HG03432 (cell line): ENCODE data around the gene SNX24.
"Not testable (repeated sequence)": the region's sequence is repeated elsewhere in the genome, so short reads cannot be mapped to it uniquely, and the experiment has no call there.

Experiments
- ATAC-seq: cut with Tn5 transposase; IDR thresholded peaks from one replicate; pipeline ENCODE4 v1.9.1; 2021; ENCODE audit warnings: mild to moderate bottlenecking, moderate library complexity; ENCODE audit not compliant: unreplicated experiment

Gene SNX24, protein sequence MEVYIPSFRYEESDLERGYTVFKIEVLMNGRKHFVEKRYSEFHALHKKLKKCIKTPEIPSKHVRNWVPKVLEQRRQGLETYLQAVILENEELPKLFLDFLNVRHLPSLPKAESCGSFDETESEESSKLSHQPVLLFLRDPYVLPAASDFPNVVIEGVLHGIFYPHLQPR

DNA sequence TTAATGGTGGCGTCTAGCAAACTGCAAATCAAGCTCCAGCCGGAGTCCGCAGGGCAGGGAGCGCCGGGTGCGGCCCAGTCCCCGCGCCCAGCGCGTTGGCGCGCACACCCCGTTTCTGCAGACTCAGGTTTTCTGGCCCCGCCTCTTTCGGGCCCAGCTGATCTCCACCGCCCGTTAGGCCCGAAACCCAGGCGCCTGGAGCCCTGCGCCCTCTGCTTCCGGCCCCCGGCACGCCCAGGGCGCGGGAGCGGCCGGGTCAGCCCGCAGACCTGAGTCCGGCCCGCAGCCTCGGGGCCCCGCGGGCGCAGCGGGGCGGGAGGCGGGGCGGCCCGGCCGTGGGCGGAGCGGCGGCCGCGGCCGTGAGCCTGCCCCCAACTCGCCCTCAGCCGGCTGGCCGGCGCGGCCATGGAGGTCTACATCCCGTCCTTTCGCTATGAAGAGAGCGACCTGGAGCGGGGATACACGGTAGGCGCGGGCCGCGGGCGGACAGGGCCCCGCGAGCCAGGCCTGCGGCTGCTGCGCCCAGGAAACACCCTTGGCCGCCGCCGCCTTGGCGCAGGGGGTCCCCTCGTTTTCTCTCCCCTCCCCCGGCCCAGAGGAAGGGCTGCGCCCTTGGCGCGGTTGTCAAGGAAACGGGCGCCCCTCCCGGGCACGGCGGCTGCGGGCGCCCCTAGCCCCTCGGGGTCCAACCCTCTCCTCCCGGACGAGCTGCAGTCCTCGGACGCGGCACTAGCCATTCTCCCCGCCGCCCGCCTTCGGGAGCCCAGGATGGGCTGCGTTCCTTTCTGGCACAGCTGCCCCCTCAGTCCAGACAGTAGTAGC, at the start of gene SNX24:
TSS of gene SNX24 (plus strand) at position 385 of the 822 bp plus-strand sequence. CDS start at position 406, 21 bp downstream.
- peak; percentile 87 for ATAC-seq

DNA sequence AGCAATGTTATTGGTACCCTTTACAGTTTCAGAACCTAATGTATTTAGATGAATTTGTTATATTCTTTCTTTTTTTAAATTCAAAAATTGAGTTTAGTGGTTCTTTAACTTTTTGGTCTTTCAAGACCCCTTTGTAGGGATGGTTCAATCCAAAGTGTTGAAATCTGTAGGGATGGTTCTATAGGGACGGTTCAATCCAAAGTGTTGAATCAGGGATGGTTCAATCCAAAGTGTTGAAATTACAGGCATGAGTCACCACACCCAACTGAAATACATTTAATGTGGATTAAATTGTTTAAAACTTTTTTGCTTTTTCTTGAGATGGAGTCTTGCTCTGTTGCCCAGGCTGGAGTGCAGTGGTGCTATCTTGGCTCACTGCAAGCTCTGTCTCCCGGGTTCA, 39.9 kb upstream of the SNX24 start:
- no peak for ATAC-seq

DNA sequence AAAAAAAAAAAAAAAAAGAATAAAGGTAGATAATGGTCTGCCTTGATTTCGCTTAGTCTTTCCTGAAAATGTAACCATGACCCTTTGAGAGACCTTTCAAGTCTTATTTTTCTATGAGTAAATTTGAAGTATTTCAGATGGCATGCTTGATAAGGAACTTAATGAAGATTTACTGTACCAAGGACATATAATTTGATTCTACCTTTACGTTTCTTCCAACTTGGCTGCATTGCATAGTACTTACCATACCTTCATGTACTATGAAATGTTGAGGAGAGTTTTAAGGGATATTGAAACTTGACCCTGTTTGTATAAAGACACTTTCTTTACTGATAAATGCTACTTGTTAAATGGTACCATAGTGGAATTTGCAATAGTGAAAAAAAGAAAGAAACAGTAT, 35.0 kb upstream of the SNX24 start:
- no peak for ATAC-seq

DNA sequence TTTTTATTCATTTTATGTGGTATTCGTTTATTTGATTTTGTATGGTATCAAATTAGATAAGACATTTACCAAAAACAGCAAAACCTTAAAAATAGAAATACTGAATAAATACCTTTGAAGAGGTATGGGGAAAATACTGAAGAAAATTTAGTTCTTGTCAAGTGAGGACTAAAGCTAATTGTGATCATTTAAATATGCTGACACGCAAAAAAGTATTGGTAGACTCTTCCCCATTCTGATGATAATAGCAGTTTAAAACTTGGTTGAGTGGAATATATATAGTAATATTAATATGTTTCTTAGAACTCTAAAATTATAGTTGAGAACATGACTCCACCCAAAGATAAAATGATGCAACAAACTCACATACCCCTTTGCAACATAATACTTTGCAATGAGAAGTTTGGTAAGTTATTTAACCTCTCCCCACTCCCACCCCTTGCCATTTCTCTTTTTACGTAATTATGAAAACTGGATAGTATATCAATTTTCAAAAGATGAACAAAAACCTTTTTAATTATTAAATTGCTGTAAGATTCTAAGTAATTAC, 30.1 kb upstream of the SNX24 start:
- no peak for ATAC-seq

DNA sequence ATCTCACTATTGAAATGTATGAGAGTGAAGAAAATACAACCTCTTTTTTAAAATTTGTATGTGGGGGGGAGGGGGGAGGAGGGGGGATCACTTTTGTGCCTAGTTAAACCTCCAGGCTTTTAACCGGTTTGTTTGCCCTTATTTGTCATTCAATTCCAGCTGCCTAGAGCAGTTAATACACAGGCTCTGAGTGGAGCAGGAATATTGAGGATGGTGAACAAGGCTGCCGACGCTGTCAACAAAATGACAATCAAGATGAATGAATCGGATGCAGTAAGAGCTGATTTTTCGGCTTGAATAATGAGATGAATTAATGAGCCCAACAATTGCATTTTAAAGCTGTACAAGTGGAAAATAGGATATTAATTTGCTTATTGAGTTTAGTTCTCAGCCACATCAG, 28.7 kb upstream of the SNX24 start:
- no peak for ATAC-seq

DNA sequence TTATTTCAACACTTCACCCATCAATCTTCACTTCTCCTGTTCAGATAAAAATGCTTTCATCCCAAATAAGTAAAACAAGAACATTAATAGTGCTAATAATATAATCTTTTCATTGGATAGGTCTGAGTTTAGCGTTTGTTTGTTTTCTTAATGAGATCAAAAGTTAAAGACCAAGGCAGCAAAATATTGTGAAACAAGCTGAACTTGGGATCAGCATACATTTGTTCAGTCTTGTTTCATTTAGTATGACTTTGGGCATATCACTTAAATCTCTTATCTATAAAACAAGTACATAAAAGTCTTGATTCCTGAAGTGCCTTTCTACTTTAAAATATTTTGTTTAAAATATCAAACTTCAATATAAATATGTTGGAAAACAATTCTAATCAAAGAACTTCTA, 13.4 kb upstream of the SNX24 start:
- no peak for ATAC-seq

DNA sequence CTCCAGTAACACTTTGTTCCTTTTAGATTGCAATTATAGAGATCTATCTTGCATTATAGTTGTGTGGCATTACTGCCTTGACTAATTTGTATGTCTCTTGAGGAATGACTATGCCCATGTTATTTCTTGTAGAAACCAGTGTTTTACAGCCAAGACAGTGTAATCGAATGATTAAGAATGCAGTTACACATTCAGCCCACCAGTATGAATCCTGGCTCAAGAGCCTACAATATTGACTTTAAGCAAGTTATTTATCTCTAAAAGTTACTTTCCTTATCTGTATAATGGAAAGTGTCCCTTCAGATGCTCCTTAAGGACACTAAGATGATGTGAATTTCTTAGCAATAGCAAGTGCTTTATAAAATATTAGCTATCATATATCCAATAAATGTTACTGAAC, 9.7 kb upstream of the SNX24 start:
- ATAC-seq: no peak

DNA sequence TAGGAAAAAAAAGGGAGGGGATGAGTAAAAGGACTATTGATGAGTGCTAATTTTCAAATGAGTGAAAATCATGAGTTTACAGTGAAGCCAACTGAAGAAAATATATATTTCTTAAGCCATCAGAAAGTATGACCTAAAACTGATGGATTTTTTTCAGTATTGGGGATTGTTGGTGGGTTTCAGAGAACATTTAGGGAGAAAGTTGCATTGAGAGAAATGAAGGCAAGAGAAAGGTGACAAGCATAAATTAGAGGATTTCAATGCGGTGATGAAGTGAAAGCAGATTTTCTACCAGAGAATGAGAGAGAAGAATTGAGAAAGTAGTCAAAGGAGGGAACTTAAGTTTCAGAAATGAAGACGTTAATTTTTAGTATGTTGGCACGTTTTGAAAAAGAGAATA, 8.5 kb upstream of the SNX24 start:
- no peak for ATAC-seq

DNA sequence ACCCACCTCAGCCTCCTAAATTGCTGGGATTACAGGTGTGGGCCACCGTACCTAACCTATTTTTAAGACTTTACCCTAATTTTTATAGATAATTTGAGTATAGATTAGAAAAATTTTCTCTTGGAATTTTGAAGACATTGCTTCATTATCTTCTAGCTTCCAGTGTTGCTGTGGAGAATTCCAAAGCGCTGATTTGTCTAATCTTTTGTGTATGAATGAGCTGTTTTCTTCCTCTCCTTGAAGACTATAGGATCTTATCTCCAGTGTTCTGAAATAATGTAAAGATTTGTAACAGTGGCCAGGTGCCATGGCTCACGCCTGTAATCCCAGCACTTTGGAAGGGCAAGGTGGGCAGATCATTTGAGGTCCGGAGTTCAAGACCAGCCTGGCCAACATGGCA, 5.7 kb upstream of the SNX24 start:
- no peak for ATAC-seq

DNA sequence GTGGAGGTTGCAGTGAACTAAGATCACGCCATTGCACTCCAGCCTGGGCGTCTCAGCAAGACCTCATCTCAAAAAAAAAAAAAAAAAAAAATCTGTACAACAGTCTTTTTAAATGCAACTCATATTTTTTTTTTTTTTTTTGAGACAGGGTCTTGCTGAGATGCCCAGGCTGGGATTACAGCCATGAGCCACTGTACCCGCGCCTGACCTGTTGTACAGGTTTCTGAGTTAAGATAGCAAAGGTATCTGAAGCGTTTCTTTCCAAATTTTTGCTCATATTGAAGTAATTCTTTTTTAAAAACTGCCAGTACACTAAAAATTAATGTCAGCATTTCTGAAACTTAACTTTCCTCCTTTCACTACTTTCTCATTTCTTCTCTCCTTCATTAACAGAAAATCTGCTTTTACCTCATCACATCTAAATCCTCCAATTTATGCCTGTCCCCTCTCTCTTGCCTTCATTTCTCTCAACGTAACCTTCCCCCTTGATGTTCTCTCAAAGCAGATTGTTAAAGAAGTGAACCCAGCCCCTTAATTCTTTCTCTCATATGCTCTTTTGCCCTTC, 3.3 kb upstream of the SNX24 start:
- no peak for ATAC-seq

DNA sequence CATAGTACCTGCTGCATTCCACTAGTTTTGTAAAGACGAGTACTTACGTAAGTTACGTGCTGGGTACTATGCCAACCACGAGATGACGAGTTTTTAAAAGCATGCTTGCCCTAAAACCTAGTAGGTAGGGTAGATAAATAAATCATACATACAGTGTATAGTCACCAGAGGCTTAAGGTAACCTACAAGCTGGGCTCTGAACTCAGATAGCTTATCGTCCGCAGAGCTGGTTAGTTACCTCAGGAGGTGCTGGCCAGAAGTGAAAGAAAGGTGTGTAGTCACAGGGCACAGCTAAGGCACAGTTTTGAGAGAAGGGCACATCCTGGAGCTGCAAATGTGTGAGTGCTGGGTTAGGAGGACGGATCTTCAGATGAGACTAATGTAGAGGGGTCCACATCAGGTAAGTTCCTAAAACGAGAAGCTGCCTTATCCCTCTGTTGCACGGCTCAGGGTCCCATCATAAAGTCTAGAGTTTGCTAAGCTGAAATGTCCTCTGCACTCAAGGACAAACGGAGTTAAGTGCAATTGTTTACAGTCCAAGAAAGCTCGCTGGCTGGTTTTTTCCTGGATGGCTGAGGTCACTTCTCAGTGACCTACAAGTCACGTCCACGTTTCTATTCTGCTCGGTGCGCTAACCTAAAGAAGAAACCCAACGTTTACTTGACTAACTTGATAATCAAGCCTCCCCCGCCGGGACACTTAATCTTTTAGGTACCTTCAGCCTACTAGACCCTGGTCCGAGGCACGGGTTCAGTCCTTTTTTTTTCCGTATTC, 1.1 kb upstream of the SNX24 start:
- ATAC-seq: no peak

DNA sequence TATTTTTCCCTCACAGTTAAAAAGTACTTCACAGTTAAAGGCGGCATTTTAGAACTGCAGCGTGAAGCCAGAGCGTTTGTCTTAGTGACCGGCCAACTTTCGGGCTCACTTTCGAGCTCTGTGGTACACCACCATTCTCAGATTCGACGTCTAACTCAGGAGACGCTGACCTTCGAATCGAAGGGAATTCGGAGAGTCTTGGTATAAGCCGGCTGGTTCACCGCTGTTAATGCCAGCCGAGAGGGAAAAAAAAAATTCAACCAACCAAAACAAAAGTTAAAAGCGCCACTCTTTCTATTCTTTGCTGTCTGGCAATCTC, 544 bp upstream of the SNX24 start:
- ATAC-seq: peak; percentile 45

DNA sequence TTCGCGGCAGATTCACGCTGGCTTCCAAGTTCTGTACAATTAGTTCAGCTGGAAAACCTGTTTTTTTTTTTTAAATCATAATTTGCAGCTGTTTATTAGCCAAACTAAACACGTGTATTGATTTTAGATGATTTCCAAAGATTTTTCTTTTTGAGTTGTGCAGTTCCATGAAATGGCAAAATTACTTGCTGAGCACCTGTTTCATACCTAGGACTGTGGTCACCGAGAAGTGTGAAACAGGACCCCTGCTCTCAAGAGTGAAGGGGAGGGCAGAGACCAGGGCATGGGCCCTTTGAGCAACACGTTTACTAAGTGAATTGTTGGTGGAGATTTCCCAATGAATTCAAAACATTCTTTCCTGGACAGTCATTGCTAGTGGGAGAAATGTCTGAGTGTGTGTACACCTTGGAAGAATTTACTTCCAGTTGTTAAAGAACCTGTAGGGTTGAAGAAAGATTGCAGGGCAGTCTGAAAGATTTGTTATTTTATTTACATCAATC, 688 bp downstream of the SNX24 start:
- ATAC-seq: no peak

DNA sequence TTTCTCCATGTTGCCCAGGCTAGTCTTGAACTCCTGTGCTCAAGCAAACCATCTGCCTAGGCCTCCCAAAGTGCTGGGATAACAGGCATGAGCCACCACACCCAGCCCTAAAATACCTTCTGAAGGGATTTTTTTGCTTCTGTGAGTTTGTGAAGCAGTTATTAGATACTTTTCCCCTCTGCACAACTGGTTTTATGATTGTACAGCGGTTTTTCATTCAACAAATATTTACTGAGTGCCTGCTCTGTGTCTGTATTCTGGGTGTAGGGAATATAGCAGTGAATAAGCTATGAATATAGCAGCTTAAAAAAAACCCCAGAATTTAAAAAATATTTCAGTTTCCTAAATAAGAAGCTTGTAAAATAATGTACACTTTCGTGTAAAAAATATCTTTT, 2.3 kb downstream of the SNX24 start:
- no peak for ATAC-seq

DNA sequence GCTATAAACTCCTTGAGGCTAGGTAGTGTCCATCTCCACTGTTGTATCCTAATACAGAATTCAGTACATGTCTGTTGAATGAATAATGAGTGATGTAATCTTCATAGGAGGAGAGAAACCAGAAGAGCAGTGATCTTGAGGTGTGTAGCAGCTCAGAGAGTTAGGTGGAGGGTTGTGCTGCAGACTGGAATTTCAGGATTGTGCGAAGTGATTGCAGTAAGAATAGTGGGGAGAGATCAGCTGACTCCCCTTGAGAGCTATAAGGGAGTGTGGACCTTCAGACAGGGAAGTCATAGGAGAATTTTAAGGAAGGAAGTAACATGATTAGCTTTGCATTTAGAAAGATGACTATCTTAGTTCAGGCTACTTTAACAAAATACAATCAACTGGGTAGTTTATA, 4.4 kb downstream of the SNX24 start:
- ATAC-seq: no peak

DNA sequence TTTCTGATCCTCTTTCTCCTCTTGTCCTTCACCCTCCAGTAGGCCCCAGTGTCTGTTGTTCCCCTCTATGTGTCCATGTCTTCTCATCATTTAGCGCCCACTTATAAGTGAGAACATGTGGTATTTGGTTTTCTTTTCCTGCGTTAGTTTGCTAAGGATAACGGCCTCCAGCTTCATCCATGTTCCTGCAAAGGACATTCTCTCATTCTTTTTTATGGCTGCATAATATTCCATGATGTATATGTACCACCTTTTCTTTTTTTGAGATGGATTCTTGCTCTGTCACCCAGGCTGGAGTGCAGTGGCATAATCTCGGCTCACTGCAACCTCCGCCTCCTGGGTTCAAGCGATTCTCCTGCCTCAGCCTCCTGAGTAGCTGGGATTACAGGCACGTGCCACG, 12.1 kb downstream of the SNX24 start:
- ATAC-seq: not testable (repeated sequence)

DNA sequence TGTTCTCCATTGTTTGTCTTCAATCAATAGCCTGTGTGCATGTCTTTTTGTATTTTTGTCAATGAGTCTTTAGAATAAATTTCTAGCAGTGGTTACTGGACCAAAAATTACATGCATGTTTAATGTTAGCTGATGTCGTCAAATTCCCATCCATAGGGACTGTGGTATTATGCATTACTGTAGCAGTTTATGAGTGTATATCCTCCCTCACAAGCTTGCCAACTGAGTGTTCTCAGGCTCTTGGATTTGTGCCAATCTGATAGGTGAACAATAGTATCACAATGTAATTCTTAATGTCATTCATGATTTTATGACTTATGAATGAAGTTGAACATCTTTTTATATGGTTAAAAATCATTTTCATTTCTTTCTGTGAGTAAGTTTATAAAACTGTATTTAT, 13.0 kb downstream of the SNX24 start:
- no peak for ATAC-seq

DNA sequence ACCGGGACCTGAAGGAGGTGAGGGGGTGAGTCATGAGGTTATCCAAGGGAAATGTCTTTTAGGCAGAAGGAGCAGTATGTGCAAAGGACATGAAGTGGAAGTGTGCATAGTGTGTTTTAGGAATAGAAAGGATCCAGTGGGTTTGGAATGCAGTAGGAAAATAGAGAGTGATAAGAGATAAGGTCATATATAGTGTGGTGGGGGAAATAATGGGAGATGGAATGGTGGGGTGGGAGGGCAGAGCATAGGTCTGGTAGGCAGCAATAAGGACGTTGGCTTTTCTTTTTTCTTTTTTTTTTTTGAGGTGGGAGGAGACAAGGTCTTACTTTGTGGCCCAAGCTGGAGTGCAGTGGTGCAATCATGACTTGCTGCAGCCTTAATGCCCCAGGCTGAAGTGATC, 17.8 kb downstream of the SNX24 start:
- no peak for ATAC-seq

DNA sequence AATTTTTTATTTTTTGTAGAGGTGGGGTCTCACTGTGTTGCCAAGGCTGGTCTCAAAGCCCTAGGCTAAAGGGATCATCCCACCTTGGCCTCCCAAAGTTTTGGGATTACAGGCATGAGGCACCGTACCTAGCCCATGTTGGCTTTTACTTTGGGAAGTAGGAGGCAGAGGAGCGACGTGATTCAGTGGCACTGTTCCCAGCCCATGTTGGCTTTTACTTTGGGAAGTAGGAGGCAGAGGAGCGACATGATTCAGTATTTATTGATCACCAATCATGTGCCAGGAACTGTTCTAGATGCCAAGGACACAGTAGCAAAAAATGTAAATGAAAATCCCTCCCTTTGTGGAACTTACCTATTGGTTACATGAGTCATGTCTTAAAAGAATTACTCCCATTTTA, 18.3 kb downstream of the SNX24 start:
- ATAC-seq: no peak

DNA sequence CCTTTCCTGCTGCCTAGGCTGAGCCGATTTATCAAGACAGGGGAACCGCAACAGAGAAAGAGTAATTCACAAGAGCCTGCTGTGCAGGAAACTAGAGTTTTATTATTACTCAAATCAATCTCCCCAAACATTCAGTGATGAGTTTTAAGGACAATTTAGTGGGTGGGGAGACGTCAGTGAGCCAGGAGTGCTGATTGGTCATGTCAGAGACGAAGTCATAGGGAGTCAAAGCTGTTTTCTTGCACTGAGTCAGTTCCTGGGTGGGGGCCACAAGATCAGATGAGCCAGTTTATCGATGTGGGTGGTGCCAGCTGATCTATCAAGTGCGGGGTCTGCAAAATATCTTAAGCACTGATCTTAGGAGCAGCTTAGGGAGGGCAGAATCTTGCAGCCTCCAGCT, 19.0 kb downstream of the SNX24 start:
- ATAC-seq: no peak

DNA sequence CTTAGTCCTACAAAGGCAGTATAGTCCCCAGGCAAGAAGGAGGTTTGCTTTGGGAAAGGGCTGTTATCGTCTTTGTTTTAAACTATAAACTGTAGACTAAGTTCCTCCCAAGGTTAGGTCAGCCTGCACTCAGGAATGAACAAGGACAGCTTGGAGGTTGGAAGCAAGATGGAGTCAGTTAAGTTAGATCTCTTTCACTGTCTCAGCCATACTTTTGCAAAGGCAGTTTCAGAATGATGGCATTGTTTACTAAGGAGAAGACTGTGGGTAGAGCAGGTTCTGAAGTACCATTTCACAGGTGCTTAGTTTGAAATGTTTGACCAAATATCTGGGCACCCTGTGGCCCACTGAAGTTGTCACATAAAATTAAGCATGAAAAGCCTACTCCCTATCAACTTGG, 19.4 kb downstream of the SNX24 start:
- no peak for ATAC-seq
